GM08714 (cell line): Measurements from ENCODE around the gene PANK1.

Source experiments
- H3K4me3 ChIP-seq: fragments of 200-500 bp; sonication (Bioruptor generic); 2 replicates; pipeline ENCODE4 v1.5.1; 2014; ENCODE audit warnings: mild to moderate bottlenecking, low read length, inconsistent platforms
- ZNF274 ChIP-seq: IDR thresholded peaks from 2 replicates; pipeline ENCODE4 v1.6.1; 2012; ENCODE audit warnings: mild to moderate bottlenecking, low read depth, low read length

The PANK1 gene

GRCh38 chr10:89663144-89663543 is 18.1 kb upstream of the PANK1 start:
- H3K4me3 ChIP-seq = no peak overlapping the region
- no peak for TF ChIP-seq ZNF274

GRCh38 chr10:89662596-89662995 is 17.6 kb upstream of the PANK1 start:
- no peak for TF ChIP-seq ZNF274
- no peak overlapping the region for H3K4me3 ChIP-seq

DNA sequence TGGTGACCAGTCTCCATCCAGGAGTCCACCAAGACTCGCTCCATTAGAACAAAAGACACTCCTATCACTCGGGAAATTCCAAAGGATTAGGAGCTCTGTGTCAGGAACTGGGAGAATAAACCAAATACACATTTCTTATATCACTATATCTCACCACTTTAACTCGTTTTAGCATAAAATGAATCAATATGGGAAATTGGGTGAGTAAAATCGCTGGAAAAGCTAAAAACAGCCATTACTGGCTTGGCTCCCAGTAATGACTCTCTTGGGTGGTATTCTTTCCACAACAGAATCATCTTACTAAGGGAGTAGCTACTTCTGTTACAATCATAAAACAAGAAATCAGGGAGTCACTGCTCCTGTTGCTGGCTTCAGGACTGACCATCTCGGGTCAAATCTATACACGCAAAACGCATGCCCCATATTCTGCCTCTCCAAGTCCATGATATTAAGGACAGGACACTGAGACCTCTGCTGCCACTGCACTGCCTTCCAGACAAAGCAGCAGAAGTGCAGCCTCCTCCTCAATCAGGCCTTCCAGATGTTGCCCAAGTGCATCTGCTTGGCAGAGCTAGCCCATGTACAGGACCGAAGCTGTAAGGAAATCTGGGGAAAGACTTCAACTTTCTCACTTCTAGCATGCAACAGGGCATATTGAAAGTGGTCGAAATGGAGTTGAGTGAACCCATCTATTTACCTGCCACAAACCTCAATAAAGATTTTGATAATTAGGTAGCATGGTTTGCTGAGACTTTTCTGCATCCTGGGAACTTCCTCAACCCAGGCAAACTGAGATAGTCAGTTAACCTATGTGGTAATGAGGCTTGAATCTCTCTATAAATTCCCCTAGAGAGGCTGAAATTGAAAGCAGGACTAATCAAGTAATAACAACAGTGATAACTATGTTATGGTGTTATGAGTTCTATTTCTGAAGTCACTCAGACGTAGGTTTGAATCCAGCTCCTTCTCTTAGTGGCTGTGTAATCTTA is 14.4 kb upstream of the PANK1 start:
- no peak overlapping the region for H3K4me3 ChIP-seq
- no peak for TF ChIP-seq ZNF274

DNA sequence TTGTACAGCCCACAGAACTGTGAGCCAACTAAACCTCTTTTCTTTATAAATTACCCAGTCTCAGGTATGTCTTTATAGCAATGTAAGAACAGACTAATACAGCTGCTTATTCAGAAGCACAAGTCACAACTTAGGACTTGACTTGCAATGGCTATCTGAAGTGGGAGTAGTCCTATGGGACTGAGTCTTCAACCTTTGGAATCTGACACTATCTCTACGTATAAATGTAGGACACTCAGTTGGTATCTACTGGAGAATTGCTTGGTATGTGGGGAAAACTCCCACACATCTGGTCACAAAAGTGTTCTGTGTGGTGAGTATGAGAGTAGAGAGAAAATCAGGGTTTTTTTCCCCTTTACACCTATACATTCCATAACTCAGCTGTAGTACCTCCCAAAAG is 12.3 kb upstream of the PANK1 start:
- TF ChIP-seq ZNF274 = no peak

DNA sequence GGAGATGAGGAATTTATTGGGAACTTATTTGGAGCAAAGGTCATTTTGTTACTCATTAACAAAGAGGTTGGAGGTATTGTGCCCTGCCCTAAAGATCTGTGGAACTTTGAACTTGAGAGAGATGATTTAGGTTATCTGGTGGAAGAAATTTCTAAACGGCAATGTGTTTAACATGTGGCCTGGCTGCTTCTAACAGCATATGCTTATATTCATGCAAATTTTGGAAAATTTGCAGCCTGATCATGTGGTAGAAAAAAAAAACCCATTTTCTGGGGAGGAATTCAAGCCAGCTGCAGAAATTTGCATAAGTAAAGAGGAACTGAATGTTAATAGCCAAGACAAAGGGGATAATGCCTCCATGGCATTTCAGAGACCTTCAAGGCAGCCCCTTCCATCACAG is 10.7 kb upstream of the PANK1 start:
- TF ChIP-seq ZNF274 = no peak
- no peak overlapping the region for H3K4me3 ChIP-seq

More for the DNA sequence above, 12.3 kb upstream of the PANK1 start:
- H3K4me3 ChIP-seq = no peak overlapping the region

DNA sequence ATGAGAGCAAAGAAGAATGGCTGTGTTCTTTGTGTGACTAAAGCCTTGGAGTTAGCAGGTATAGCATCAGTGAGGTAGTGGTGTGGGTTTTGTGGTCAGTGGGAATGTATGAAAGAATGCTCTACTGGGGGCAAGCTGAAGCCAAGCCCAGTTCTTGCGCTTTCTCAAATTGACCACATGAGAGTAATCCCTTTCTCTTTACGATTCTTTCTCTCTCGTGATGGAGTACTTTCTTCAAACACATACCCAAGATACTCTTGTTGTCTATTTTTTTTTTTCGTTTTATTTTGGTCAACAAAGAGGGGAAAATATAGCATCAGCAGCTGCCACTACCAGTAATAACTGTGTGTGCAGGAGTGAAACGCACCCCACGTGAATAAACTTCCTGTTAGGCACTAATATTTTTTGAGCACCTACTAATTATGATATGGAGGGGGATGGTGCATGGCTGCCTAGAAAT is 8.4 kb upstream of the PANK1 start:
- no peak for TF ChIP-seq ZNF274
- H3K4me3 ChIP-seq = no peak overlapping the region; the same call in 1 of the 2 replicates

- no peak for TF ChIP-seq ZNF274
- no peak overlapping the region; the same call in 1 of the 2 replicates for H3K4me3 ChIP-seq
Measured at GRCh38 chr10:89652806-89653370, 7.8 kb upstream of the PANK1 start.

- no peak for TF ChIP-seq ZNF274
- H3K4me3 ChIP-seq = no peak overlapping the region
Measured at GRCh38 chr10:89651916-89652573, 7.0 kb upstream of the PANK1 start.

DNA sequence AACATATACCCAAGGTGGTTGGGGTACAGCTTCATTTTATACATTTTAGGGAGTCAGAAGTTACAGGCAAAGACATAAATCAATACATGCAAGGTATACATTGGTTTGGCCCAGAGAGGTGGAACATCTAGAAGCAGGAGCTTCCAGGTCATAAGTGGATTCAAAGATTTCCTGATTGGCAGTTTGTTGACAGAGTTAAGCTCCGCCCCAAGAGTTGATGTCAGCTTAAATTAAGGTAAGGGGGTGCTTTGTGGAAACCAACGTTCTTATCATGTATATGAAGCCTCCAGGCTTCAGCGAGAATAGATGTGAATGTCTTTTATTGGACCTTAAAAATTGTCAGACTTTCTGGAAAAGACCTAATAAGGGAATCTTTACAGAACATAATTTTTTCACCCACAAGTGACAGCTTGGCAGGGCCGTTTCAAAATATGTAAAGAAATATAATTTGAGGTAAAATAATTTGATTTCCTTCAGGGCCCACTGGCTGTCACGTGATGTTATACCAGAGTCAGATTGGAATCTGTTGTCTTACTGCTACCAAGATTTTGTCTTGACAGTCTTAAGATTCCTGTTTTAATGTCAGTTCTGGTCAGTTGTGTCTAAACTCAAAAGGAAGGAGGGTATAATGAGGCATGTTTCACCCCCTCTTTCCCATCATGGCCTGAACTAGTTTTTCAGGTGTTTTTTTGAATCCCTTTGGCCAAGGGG is 6.3 kb upstream of the PANK1 start:
- no peak for TF ChIP-seq ZNF274
- H3K4me3 ChIP-seq = no peak overlapping the region

GRCh38 chr10:89649051-89649450 is 4.0 kb upstream of the PANK1 start:
- no peak for TF ChIP-seq ZNF274

GRCh38 chr10:89648074-89648473 is 3.0 kb upstream of the PANK1 start:
- no peak for TF ChIP-seq ZNF274
- H3K4me3 ChIP-seq = no peak overlapping the region

More at GRCh38 chr10:89649051-89649450, 4.0 kb upstream of the PANK1 start:
- H3K4me3 ChIP-seq = no peak overlapping the region

DNA sequence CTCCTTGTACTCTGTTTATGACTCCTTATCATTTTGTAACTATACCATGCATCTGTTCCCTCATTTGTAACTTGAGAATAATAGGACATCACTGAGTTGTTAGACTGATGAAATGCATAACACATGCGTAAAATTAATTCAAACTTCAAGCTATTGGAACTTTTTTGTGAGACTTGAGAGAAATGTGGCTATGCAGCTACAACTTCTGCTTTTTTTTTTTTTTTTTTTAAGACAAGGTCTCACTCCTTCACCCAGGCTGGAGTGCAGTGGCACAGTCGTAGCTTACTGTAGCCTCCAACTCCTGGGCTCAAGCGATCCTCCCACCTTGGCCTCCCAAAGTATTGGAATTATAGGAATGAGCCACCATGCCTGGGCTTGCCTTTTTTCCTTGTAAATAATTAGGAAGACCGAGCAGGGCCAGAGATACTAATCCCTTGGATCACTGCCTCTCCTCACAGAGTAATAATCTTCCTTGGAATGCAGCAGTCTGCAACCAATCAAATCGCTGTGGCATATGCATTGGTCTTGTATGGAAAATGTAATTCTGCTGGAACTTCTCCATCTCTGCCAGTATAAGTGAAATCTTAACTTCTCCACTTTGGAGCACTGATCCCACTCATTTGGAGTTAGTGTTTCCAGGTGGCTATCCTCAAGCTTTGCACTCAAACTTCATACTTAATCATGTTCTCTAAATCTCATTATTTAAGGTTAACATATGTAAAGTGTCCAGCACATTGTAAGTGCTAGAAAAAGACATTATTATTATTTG is 2.0 kb upstream of the PANK1 start:
- no peak for TF ChIP-seq ZNF274
- H3K4me3 ChIP-seq = no peak overlapping the region

DNA sequence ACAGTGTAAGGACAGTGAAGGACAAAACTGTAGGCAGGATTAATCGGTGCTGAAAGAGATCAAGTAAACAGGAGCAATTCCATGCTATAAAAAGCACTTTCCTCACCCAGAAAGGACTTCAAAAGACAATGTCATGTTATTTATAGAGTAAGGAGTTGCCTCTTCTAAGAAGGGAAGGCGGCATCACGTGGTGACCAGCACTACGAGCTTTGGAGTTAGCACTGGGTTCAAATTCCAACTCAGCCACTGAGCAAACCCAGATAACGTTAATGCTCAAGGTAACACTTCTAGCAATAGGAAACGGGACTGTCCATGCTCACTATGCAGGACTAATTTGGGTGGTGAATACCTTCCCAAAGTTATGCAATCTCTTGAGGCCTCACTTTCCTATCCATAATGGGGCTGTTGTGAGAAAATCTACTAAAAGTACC is 715 bp upstream of the PANK1 start:
- no peak for TF ChIP-seq ZNF274
- H3K4me3 ChIP-seq = peak overlapping the region; percentile 83

GRCh38 chr10:89644691-89644966 is 413 bp downstream of the PANK1 start:
- TF ChIP-seq ZNF274 = no peak

More at GRCh38 chr10:89644691-89644966, 413 bp downstream of the PANK1 start:
- H3K4me3 ChIP-seq = peak overlapping the region; percentile 83
